Gastroesophageal sphincter (tissue), 3 donors: ENCODE results near the gene ESAM.

Experiments used
- EP300 ChIP-seq: sonication (generic); formaldehyde crosslinking; IDR thresholded peaks from one replicate; pipeline ENCODE4 v1.6.1; 2017; ENCODE audit warnings: antibody characterized with exemption, mild to moderate bottlenecking
- POLR2A ChIP-seq, 2 donors: fragments of 450-650 bp; IDR thresholded peaks; one replicate each; pipeline ENCODE4 v1.6.1; 2017; ENCODE audit warnings: antibody characterized with exemption in 2 of 2, mild to moderate bottlenecking in 2 of 2, moderate library complexity in 1 of 2
- POLR2AphosphoS5 ChIP-seq: sonication (generic); formaldehyde crosslinking; IDR thresholded peaks from one replicate; pipeline ENCODE4 v1.6.1; 2017; ENCODE audit warnings: antibody characterized with exemption
- TF ChIP-seq, protein P1 (sequence below), 4 experiments: fragments of 200-600 bp in 2 of 4; fragments of 450-650 bp in 2 of 4; sonication (generic) in 1 of 4; IDR thresholded peaks; one replicate each; pipeline ENCODE4 v1.5.1; 2017 to 2019; ENCODE audit warnings: antibody characterized with exemption in 4 of 4, mild to moderate bottlenecking in 2 of 4, moderate library complexity in 2 of 4

DNA sequence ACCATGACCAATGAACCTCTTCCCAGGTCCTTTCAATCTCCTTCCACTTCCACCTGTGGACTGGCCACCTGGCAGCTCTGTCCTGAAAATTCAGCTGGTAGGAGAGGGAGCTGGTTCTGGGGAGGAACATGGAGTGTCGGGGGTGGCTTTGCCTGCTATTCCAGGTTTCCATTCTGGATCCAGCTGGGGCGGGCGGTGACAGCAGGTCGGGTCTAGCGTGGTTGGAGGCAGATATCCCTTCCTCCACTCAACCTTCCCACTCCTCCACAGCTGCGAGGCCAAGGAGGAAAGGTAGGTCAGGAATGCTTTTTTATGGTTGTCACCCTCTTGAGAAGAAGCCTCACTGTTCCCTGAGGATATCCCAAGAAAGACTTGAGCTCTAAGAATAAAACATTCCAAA is 19.0 kb downstream of the ESAM start:
- TF ChIP-seq, protein P1, sequence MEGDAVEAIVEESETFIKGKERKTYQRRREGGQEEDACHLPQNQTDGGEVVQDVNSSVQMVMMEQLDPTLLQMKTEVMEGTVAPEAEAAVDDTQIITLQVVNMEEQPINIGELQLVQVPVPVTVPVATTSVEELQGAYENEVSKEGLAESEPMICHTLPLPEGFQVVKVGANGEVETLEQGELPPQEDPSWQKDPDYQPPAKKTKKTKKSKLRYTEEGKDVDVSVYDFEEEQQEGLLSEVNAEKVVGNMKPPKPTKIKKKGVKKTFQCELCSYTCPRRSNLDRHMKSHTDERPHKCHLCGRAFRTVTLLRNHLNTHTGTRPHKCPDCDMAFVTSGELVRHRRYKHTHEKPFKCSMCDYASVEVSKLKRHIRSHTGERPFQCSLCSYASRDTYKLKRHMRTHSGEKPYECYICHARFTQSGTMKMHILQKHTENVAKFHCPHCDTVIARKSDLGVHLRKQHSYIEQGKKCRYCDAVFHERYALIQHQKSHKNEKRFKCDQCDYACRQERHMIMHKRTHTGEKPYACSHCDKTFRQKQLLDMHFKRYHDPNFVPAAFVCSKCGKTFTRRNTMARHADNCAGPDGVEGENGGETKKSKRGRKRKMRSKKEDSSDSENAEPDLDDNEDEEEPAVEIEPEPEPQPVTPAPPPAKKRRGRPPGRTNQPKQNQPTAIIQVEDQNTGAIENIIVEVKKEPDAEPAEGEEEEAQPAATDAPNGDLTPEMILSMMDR (IDR thresholded peaks at IDR 0.05): no peak
- TF ChIP-seq POLR2A (IDR thresholded peaks at IDR 0.05): no peak
- no peak for TF ChIP-seq POLR2AphosphoS5
- TF ChIP-seq EP300: no peak
